GM11168 (cell line): ENCODE data around the gene GNL1.
"Not testable (repeated sequence)": the region's sequence is repeated elsewhere in the genome, so short reads cannot be mapped to it uniquely, and the experiment has no call there.

Experiments used
- in situ Hi-C: fragments of 300-500 bp; cut with MboI; formaldehyde crosslinking; loops from one replicate; pipeline ENCODE4 v1.12.0; 2022; ENCODE audit warnings: low sequenced_read_pairs; ENCODE audit not compliant: unreplicated experiment

GNL1 gene

GRCh38 chr6:30500421-30501355 is 55.6 kb downstream of the GNL1 start:
- in situ Hi-C loops, result no loop called here

- in situ Hi-C loops, result not testable (repeated sequence)
Observed at GRCh38 chr6:30498705-30499104, 57.6 kb downstream of the GNL1 start.

GRCh38 chr6:30497714-30498113 is 58.6 kb downstream of the GNL1 start:
- in situ Hi-C loops, result no loop called here

- in situ Hi-C loops, result not testable (repeated sequence)
Observed at GRCh38 chr6:30497261-30497599, 59.1 kb downstream of the GNL1 start.

GRCh38 chr6:30495993-30496392 is 60.3 kb downstream of the GNL1 start:
- in situ Hi-C loops, result no loop called here

GRCh38 chr6:30495060-30495459 is 61.2 kb downstream of the GNL1 start:
- in situ Hi-C loops, result not testable (repeated sequence)

- in situ Hi-C loops, result no loop called here
Observed at GRCh38 chr6:30494291-30494861, 61.9 kb downstream of the GNL1 start.

GRCh38 chr6:30493643-30494250 is 62.5 kb downstream of the GNL1 start:
- in situ Hi-C loops, result no loop called here

- in situ Hi-C loops, result no loop called here
Observed at GRCh38 chr6:30491991-30492952, 64.0 kb downstream of the GNL1 start.
